ES-I3 (cell line): ENCODE data around the gene HPCA.
A peak's percentile ranks its signal among the peaks of the same experiment; 100 is the strongest.
"Not testable (repeated sequence)": the region's sequence is repeated elsewhere in the genome, so short reads cannot be mapped to it uniquely, and the experiment has no call there.

Source experiments
- H3K36me3 ChIP-seq: 2 replicates; pipeline ENCODE4 v1.6.1; 2013; ENCODE audit warnings: mild to moderate bottlenecking, low read length, control low read depth, moderate library complexity; ENCODE audit not compliant: insufficient read depth
- H3K4me1 ChIP-seq: 2 replicates; pipeline ENCODE4 v1.6.1; 2013; ENCODE audit warnings: mild to moderate bottlenecking, control low read depth, low read length; ENCODE audit not compliant: insufficient read depth
- H3K9ac ChIP-seq: 2 replicates; pipeline ENCODE4 v1.6.1; 2013; ENCODE audit warnings: low read depth, mild to moderate bottlenecking, low read length, moderate library complexity
- H3K9me3 ChIP-seq: 2 replicates; pipeline ENCODE4 v1.6.1; 2013; ENCODE audit warnings: mild to moderate bottlenecking, low read length, moderate library complexity; ENCODE audit not compliant: control insufficient read depth, insufficient read depth

HPCA gene

GRCh38 chr1:32899586-32900296, 13.4 kb downstream of the HPCA start:
- Histone ChIP-seq H3K9me3 (no peaks in the 10 kb centered on the region), H3K4me1 (no peaks in the 10 kb centered on the region), H3K9ac (no peak overlapping the region), H3K36me3 (no peaks in the 10 kb centered on the region)

- Histone ChIP-seq H3K36me3 (no peaks in the 10 kb centered on the region), H3K4me1 (no peaks in the 10 kb centered on the region), H3K9ac (peak overlapping the region; percentile 73; the same call in 1 of the 2 replicates), H3K9me3 (no peaks in the 10 kb centered on the region)
Observed at GRCh38 chr1:32900371-32900955, 14.2 kb downstream of the HPCA start.

- H3K36me3 ChIP-seq: no peaks in the 10 kb centered on the region
- no peaks in the 10 kb centered on the region for H3K9me3 ChIP-seq
- H3K4me1 ChIP-seq: no peaks in the 10 kb centered on the region
- H3K9ac ChIP-seq: peak within 1 kb of the TSS; percentile 73; the same call in 1 of the 2 replicates
Observed at GRCh38 chr1:32900956-32901822, 14.9 kb downstream of the HPCA start, which contains the start of gene TMEM54. TSS of gene TMEM54 (minus strand) at chr1:32901389. CDS start at chr1:32901238, 151 bp downstream.

- H3K36me3 ChIP-seq: no peaks in the 10 kb centered on the region
- H3K9me3 ChIP-seq: no peaks in the 10 kb centered on the region
- H3K9ac ChIP-seq: peak overlapping the region; percentile 73; the same call in 1 of the 2 replicates
Observed at GRCh38 chr1:32901823-32902534, 15.7 kb downstream of the HPCA start.

GRCh38 chr1:32902535-32902920, 16.2 kb downstream of the HPCA start:
- H3K36me3 ChIP-seq: no peaks in the 10 kb centered on the region
- no peak overlapping the region for H3K9ac ChIP-seq
- no peaks in the 10 kb centered on the region for H3K9me3 ChIP-seq
- H3K4me1 ChIP-seq: no peaks in the 10 kb centered on the region

More at GRCh38 chr1:32901823-32902534, 15.7 kb downstream of the HPCA start:
- no peaks in the 10 kb centered on the region for H3K4me1 ChIP-seq

GRCh38 chr1:32903991-32904785, 17.9 kb downstream of the HPCA start:
- Histone ChIP-seq H3K36me3 (no peaks in the 10 kb centered on the region), H3K9me3 (no peaks in the 10 kb centered on the region), H3K9ac (no peak overlapping the region), H3K4me1 (no peaks in the 10 kb centered on the region)

GRCh38 chr1:32904797-32905196, 18.5 kb downstream of the HPCA start:
- Histone ChIP-seq H3K9ac (no peak overlapping the region), H3K9me3 (no peaks in the 10 kb centered on the region), H3K4me1 (no peaks in the 10 kb centered on the region)

GRCh38 chr1:32905588-32905987, 19.3 kb downstream of the HPCA start:
- not testable (repeated sequence) for H3K9ac ChIP-seq, H3K4me1 ChIP-seq, H3K9me3 ChIP-seq, H3K36me3 ChIP-seq

More at GRCh38 chr1:32904797-32905196, 18.5 kb downstream of the HPCA start:
- H3K36me3 ChIP-seq: no peaks in the 10 kb centered on the region

- H3K36me3 ChIP-seq: no peaks in the 10 kb centered on the region
- H3K4me1 ChIP-seq: no peaks in the 10 kb centered on the region
- H3K9me3 ChIP-seq: no peaks in the 10 kb centered on the region
- no peak overlapping the region for H3K9ac ChIP-seq
Observed at GRCh38 chr1:32906654-32907053, 20.4 kb downstream of the HPCA start.

- Histone ChIP-seq H3K36me3 (no peaks in the 10 kb centered on the region), H3K9me3 (no peaks in the 10 kb centered on the region), H3K4me1 (no peaks in the 10 kb centered on the region), H3K9ac (no peak overlapping the region)
Observed at GRCh38 chr1:32907435-32907834, 21.1 kb downstream of the HPCA start.

GRCh38 chr1:32910319-32910718, 24.0 kb downstream of the HPCA start:
- H3K9me3 ChIP-seq: no peaks in the 10 kb centered on the region
- no peak overlapping the region for H3K9ac ChIP-seq
- H3K4me1 ChIP-seq: no peaks in the 10 kb centered on the region
- no peaks in the 10 kb centered on the region for H3K36me3 ChIP-seq

- Histone ChIP-seq H3K9ac (no peak overlapping the region), H3K4me1 (no peaks in the 10 kb centered on the region), H3K9me3 (no peaks in the 10 kb centered on the region), H3K36me3 (no peaks in the 10 kb centered on the region)
Observed at GRCh38 chr1:32915766-32916706, 29.7 kb downstream of the HPCA start.

GRCh38 chr1:32917521-32917920, 31.2 kb downstream of the HPCA start:
- Histone ChIP-seq H3K36me3 (no peaks in the 10 kb centered on the region), H3K4me1 (no peaks in the 10 kb centered on the region), H3K9ac (no peak overlapping the region), H3K9me3 (no peaks in the 10 kb centered on the region)
